PC-3 (cell line): ENCODE measurements around the gene NR3C1. TPM values are rescaled to one million over a fixed set of nuclear protein-coding genes. Genes with fewer than 3 reads are reported as not detected.

ENCODE experiments used
- ATAC-seq: fragments of 200-7000 bp; cut with Tn5 transposase; 2 replicates; pipeline ENCODE4 v1.9.1; 2020; ENCODE audit warnings: mild to moderate bottlenecking, moderate library complexity
- BruUV-seq: library from RNA; stranded (reverse); fragments of 400-500 nt; replicated peaks from 2 replicates; lab custom pipeline; 2021; lab: Mats Ljungman, UMichigan
- CTCF ChIA-PET: fragments of 300-600 bp; sonication (Branson Sonifier 250); formaldehyde crosslinking; loops from one replicate; lab custom pipeline; 2022; ENCODE audit warnings: antibody characterized with exemption; lab: Charles Lee
- POLR2A ChIA-PET: fragments of 300-600 bp; sonication (Branson Sonifier 250); formaldehyde crosslinking; loops from one replicate; lab custom pipeline; 2022; ENCODE audit warnings: antibody characterized with exemption; ENCODE audit not compliant: unreplicated experiment; lab: Charles Lee
- DNase-seq: peaks from one replicate; pipeline ENCODE4 v3.0.0-alpha.2; 2015
- H2AFZ ChIP-seq: fragments of 300-600 bp; sonication (generic); 2 replicates; pipeline ENCODE4 v1.6.0; 2016; ENCODE audit warnings: antibody characterized with exemption, low read length
- H3F3A ChIP-seq: fragments of 300-600 bp; sonication (generic); one replicate; pipeline ENCODE4 v1.6.0; 2017; ENCODE audit warnings: antibody characterized with exemption, low read length, control low read depth, mild to moderate bottlenecking; ENCODE audit not compliant: unreplicated experiment
- H3K27ac ChIP-seq: fragments of 300-600 bp; sonication (generic); 2 replicates; pipeline ENCODE4 v1.5.1; 2016; ENCODE audit warnings: mild to moderate bottlenecking, low read length
- H3K27me3 ChIP-seq: fragments of 300-600 bp; sonication (generic); 2 replicates; pipeline ENCODE4 v1.6.1; 2016; ENCODE audit warnings: low read length, mixed read lengths
- H3K36me3 ChIP-seq: fragments of 300-600 bp; sonication (generic); 2 replicates; pipeline ENCODE4 v1.6.1; 2016; ENCODE audit warnings: low read depth, mixed run types, low read length, mixed read lengths
- H3K4me1 ChIP-seq: fragments of 300-600 bp; sonication (generic); 2 replicates; pipeline ENCODE4 v1.5.1; 2016; ENCODE audit warnings: low read length; ENCODE audit not compliant: insufficient read depth
- H3K4me2 ChIP-seq: fragments of 300-600 bp; sonication (generic); 2 replicates; pipeline ENCODE4 v1.6.0; 2016; ENCODE audit warnings: low read length
- H3K4me3 ChIP-seq: fragments of 300-600 bp; sonication (generic); 2 replicates; pipeline ENCODE4 v1.5.1; 2016; ENCODE audit warnings: mild to moderate bottlenecking, low read length, mixed read lengths
- H3K79me2 ChIP-seq: fragments of 300-600 bp; sonication (generic); 2 replicates; pipeline ENCODE4 v1.6.1; 2017; ENCODE audit warnings: low read length, mixed read lengths
- H3K9ac ChIP-seq: fragments of 300-600 bp; sonication (generic); 2 replicates; pipeline ENCODE4 v1.6.0; 2016; ENCODE audit warnings: mild to moderate bottlenecking, low read length
- H3K9me2 ChIP-seq: fragments of 300-600 bp; sonication (generic); replicated peaks from 2 replicates; pipeline ENCODE4 v1.6.1; 2016; ENCODE audit warnings: mixed run types, low read length, mixed read lengths
- H3K9me3 ChIP-seq: fragments of 300-600 bp; sonication (generic); 2 replicates; pipeline ENCODE4 v1.6.1; 2016; ENCODE audit warnings: low read length, mixed read lengths
- H4K20me1 ChIP-seq: fragments of 300-600 bp; sonication (generic); 2 replicates; pipeline ENCODE4 v1.6.1; 2016; ENCODE audit warnings: low read length, mixed read lengths
- EZH2 ChIP-seq: fragments of 300-600 bp; sonication (generic); IDR thresholded peaks from one replicate; pipeline ENCODE4 v1.6.1; 2017; ENCODE audit warnings: antibody characterized with exemption, mild to moderate bottlenecking, low read length; ENCODE audit not compliant: unreplicated experiment
- EZH2phosphoT487 ChIP-seq: fragments of 300-600 bp; sonication (generic); IDR thresholded peaks from 2 replicates; pipeline ENCODE4 v1.6.1; 2018; ENCODE audit warnings: mild to moderate bottlenecking, antibody characterized with exemption, low read length, borderline replicate concordance
- intact Hi-C: fragments of 100-400 bp; cut with micrococcal nuclease; formaldehyde crosslinking; loops from 2 replicates; pipeline ENCODE4 v1.9.0; 2023
- total RNA-seq: library from RNA; depleted of rRNA; stranded (reverse); fragments of >200 nt; gene quantifications from 2 replicates; pipeline ENCODE4 v1.2.3, GENCODE V29; 2014
- TF ChIP-seq, protein P1 (sequence below): fragments of 300-600 bp; sonication (generic); conservative IDR thresholded peaks from 2 replicates; pipeline ENCODE4 v1.5.1; 2017; ENCODE audit warnings: antibody characterized with exemption, low read depth, mild to moderate bottlenecking, low read length

NR3C1 gene
- total RNA-seq, 1 experiment from 2014 or later: 13.0 TPM

DNA sequence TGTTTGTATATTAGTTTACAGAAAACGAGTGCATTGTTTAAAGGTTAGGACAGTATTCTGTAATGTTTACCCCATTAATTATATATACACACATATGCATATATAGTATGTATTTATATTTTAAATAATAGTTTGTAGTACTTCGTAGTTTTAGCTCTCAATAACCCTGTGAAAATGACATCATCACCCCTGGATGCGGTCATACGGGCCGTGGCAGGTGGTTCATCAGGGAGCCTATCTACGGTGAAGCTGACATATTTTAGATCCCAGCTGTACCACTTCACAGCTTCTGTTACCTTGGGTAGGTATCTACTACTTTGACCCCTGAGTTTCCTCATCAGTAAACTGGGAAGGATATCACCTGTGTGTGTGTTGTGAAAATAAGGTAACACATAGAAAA is 87.1 kb downstream of the NR3C1 start:
- peaks cover 64% of the 10 kb centered on the region for H3K4me1 ChIP-seq
- H3K9me3 ChIP-seq: no peaks in the 10 kb centered on the region
- H3K9me2 ChIP-seq: no peaks in the 10 kb centered on the region
- DNase-seq: no peak
- TF ChIP-seq EZH2: no peak
- no peak for TF ChIP-seq EZH2phosphoT487
- TF ChIP-seq, protein P1, sequence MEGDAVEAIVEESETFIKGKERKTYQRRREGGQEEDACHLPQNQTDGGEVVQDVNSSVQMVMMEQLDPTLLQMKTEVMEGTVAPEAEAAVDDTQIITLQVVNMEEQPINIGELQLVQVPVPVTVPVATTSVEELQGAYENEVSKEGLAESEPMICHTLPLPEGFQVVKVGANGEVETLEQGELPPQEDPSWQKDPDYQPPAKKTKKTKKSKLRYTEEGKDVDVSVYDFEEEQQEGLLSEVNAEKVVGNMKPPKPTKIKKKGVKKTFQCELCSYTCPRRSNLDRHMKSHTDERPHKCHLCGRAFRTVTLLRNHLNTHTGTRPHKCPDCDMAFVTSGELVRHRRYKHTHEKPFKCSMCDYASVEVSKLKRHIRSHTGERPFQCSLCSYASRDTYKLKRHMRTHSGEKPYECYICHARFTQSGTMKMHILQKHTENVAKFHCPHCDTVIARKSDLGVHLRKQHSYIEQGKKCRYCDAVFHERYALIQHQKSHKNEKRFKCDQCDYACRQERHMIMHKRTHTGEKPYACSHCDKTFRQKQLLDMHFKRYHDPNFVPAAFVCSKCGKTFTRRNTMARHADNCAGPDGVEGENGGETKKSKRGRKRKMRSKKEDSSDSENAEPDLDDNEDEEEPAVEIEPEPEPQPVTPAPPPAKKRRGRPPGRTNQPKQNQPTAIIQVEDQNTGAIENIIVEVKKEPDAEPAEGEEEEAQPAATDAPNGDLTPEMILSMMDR: no peak
- no peak overlapping the region for H3K9ac ChIP-seq
- intact Hi-C loops: loop anchor here (10.0 kb wide), 2 partner anchors 282 to 368 kb away; no protein-coding TSS in a partner anchor
- no peak for ATAC-seq
- 0 out of 2 replicates have a peak, but pooled peaks cover 2% of the 10 kb centered on the region for H3K36me3 ChIP-seq
- no peak overlapping the region for H3K27ac ChIP-seq
- ChIA-PET CTCF (no interaction called here), POLR2A (no interaction called here)
- H3K4me3 ChIP-seq: no peak overlapping the region
- peaks cover 38% of the 10 kb centered on the region for H3K79me2 ChIP-seq
- H2AFZ ChIP-seq: no peak overlapping the region
- H3K27me3 ChIP-seq: no peaks in the 10 kb centered on the region
- no peak overlapping the region for H3K4me2 ChIP-seq
- no peaks in the 10 kb centered on the region for H3F3A ChIP-seq
- H4K20me1 ChIP-seq: no peaks in the 10 kb centered on the region
- no TSS peak for BruUV-seq

DNA sequence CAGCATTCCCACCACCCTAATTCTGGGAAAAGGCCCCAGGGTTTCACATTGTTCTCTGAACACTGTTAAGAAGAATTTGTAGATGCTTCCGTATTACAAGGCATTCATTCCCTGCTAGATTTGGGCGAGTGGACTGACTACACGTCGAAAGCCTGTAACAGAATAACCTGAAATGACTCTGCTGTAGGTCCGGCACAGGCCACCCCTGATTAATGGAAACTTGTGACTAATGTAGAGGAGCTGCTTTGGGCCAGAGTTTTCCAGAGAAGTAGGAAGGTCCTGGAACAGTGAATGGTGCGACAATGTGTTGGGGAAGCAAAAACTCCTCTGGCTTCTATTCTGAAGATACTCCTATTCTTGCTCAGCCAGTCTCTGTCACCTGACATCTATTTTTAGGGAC is 87.6 kb downstream of the NR3C1 start:
- no peaks in the 10 kb centered on the region for H3F3A ChIP-seq
- ATAC-seq: no peak
- no TSS peak for BruUV-seq
- intact Hi-C loops: loop anchor here (10.0 kb wide), 2 partner anchors 281 to 369 kb away; no protein-coding TSS in a partner anchor
- no peak overlapping the region for H3K27ac ChIP-seq
- 0 out of 2 replicates have a peak, but pooled peaks cover 2% of the 10 kb centered on the region for H3K36me3 ChIP-seq
- H3K9me2 ChIP-seq: no peaks in the 10 kb centered on the region
- no peak overlapping the region for H3K4me3 ChIP-seq
- TF ChIP-seq EZH2: no peak
- TF ChIP-seq, protein P1: no peak
- no peak for TF ChIP-seq EZH2phosphoT487
- no peaks in the 10 kb centered on the region for H3K27me3 ChIP-seq
- CTCF ChIA-PET: no interaction called here
- no peaks in the 10 kb centered on the region for H4K20me1 ChIP-seq
- no peak overlapping the region for H3K4me2 ChIP-seq
- H3K79me2 ChIP-seq: peaks cover 38% of the 10 kb centered on the region
- DNase-seq: no peak
- no peak overlapping the region for H3K9ac ChIP-seq
- POLR2A ChIA-PET: no interaction called here
- peaks cover 68% of the 10 kb centered on the region for H3K4me1 ChIP-seq
- no peak overlapping the region for H2AFZ ChIP-seq
- H3K9me3 ChIP-seq: no peaks in the 10 kb centered on the region

DNA sequence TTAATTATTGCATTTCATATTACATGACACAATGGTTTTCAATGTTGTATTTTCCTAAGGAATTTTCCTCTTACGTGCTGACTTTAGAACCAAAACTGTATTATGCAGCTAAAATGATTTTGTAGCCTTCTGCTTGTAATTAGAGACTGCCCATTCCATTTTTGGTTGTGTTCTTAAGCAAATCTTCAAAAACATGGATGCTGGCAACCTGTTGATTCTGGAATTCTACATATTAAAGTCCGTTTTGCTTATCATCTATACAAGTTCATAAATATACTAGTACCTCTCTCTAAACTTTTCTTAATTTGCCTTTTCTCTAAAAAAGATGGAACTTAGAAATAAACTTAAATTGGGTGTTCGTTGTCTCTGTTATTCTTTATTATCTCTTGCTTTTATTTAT is 88.3 kb downstream of the NR3C1 start:
- BruUV-seq: no TSS peak
- Histone ChIP-seq H4K20me1 (no peaks in the 10 kb centered on the region), H3K27me3 (no peaks in the 10 kb centered on the region), H3K9me2 (no peaks in the 10 kb centered on the region), H3K4me1 (peaks cover 75% of the 10 kb centered on the region), H3K9me3 (no peaks in the 10 kb centered on the region), H3K9ac (no peak overlapping the region), H3K4me2 (peak overlapping the region; percentile 56; the same call in 1 of the 2 replicates), H3K4me3 (no peak overlapping the region), H3K36me3 (0 out of 2 replicates have a peak, but pooled peaks cover 2% of the 10 kb centered on the region), H3K27ac (peak overlapping the region; percentile 89), H3K79me2 (peaks cover 40% of the 10 kb centered on the region), H3F3A (no peaks in the 10 kb centered on the region), H2AFZ (no peak overlapping the region)
- DNase-seq (no peak), ATAC-seq (no peak)
- no peak for TF ChIP-seq EZH2phosphoT487
- no peak for TF ChIP-seq EZH2
- TF ChIP-seq, protein P1: no peak
- ChIA-PET POLR2A (no interaction called here), CTCF (no interaction called here)
- intact Hi-C loops: loop anchor here (10.0 kb wide), 2 partner anchors 280 to 370 kb away; no protein-coding TSS in a partner anchor
